GM12892 (cell line): Measurements from ENCODE around the gene MYBPC3.

ENCODE experiments used
- DNase-seq: peaks from one replicate; pipeline ENCODE4 v3.0.0; 2011; ENCODE audit not compliant: insufficient read length
- FAIRE-seq: peaks from 2 replicates; lab custom pipeline; 2011; peaks lifted over from hg19 to GRCh38; lab: Jason Lieb, UNC
- POLR2A ChIP-seq: IDR thresholded peaks from 2 replicates; pipeline ENCODE4 v1.6.1; 2011; ENCODE audit warnings: low read depth, low read length, control low read depth
- POLR2AphosphoS5 ChIP-seq: IDR thresholded peaks from 2 replicates; pipeline ENCODE4 v1.6.1; 2011; ENCODE audit warnings: low read depth, low read length, control low read depth
- TAF1 ChIP-seq: IDR thresholded peaks from 2 replicates; pipeline ENCODE4 v1.6.1; 2011; ENCODE audit warnings: low read depth, mild to moderate bottlenecking, control low read depth, low read length, borderline replicate concordance

MYBPC3 gene

GRCh38 chr11:47331454-47332302 is 20.8 kb downstream of the MYBPC3 start:
- FAIRE-seq (no peak), DNase-seq (no peak)
- TF ChIP-seq POLR2AphosphoS5 (no peak), TAF1 (no peak)

- FAIRE-seq: no peak
- peak; percentile 16 for DNase-seq
- TF ChIP-seq POLR2AphosphoS5: no peak
- TF ChIP-seq TAF1: no peak
- no peak for TF ChIP-seq POLR2A
Observed at GRCh38 chr11:47329987-47330931, 22.2 kb downstream of the MYBPC3 start.

GRCh38 chr11:47329431-47329986 is 23.0 kb downstream of the MYBPC3 start:
- FAIRE-seq: no peak
- TF ChIP-seq TAF1 (no peak), POLR2AphosphoS5 (no peak), POLR2A (no peak)

GRCh38 chr11:47328449-47329390 is 23.8 kb downstream of the MYBPC3 start:
- FAIRE-seq: no peak
- TF ChIP-seq POLR2AphosphoS5 (no peak), TAF1 (no peak), POLR2A (no peak)
- peak; percentile 11 for DNase-seq

More at GRCh38 chr11:47329431-47329986, 23.0 kb downstream of the MYBPC3 start:
- peak; percentile 10 for DNase-seq

GRCh38 chr11:47327949-47328348 is 24.6 kb downstream of the MYBPC3 start:
- TF ChIP-seq TAF1: no peak
- TF ChIP-seq POLR2AphosphoS5: no peak
- TF ChIP-seq POLR2A: no peak
- no peak for DNase-seq
- no peak for FAIRE-seq

- no peak for FAIRE-seq
- TF ChIP-seq POLR2AphosphoS5 (no peak), TAF1 (no peak), POLR2A (no peak)
- no peak for DNase-seq
Observed at GRCh38 chr11:47327025-47327424, 25.5 kb downstream of the MYBPC3 start.

GRCh38 chr11:47326198-47326597 is 26.3 kb downstream of the MYBPC3 start:
- no peak for TF ChIP-seq TAF1
- TF ChIP-seq POLR2A: no peak
- no peak for TF ChIP-seq POLR2AphosphoS5
- DNase-seq: no peak
- no peak for FAIRE-seq

- FAIRE-seq: no peak
- DNase-seq: no peak
- TF ChIP-seq TAF1 (no peak), POLR2AphosphoS5 (no peak), POLR2A (no peak)
Observed at GRCh38 chr11:47325271-47326041, 27.0 kb downstream of the MYBPC3 start.

- FAIRE-seq (no peak), DNase-seq (no peak)
- TF ChIP-seq POLR2AphosphoS5: no peak
- TF ChIP-seq POLR2A: no peak
Observed at GRCh38 chr11:47324520-47324919, 28.0 kb downstream of the MYBPC3 start.

- TF ChIP-seq TAF1 (no peak), POLR2A (no peak), POLR2AphosphoS5 (no peak)
- DNase-seq: no peak
- no peak for FAIRE-seq
Observed at GRCh38 chr11:47318166-47318565, 34.3 kb downstream of the MYBPC3 start.
